Upper lobe of left lung (tissue), 6 donors: ENCODE results near the gene CIPC. TPM values are rescaled to one million over a fixed set of nuclear protein-coding genes. Genes with fewer than 3 reads are reported as not detected.

Source experiments
- ATAC-seq, 2 donors: fragments of 200-7000 bp; cut with Tn5 transposase; one replicate each; pipeline ENCODE4 v1.9.1; 2022; ENCODE audit warnings: mild to moderate bottlenecking in 2 of 2, moderate library complexity in 2 of 2; ENCODE audit not compliant: low FRiP score in 2 of 2
- DNase-seq, 2 donors: peaks; one replicate each; pipeline ENCODE4 v3.0.0-alpha.2; 2019 to 2020
- H3K27ac ChIP-seq, 4 donors: fragments of 200-600 bp; sonication (generic); one replicate each; pipeline ENCODE4 v1.5.1; 2016 to 2019
- H3K27me3 ChIP-seq, 4 donors: fragments of 200-600 bp; sonication (generic); one replicate each; pipeline ENCODE4 v1.5.1; 2017 to 2019
- H3K36me3 ChIP-seq, 4 donors: fragments of 200-600 bp; sonication (generic); one replicate each; pipeline ENCODE4 v1.5.1; 2016 to 2019
- H3K4me1 ChIP-seq, 4 donors: fragments of 200-600 bp; sonication (generic); one replicate each; pipeline ENCODE4 v1.5.1; 2018 to 2019
- H3K4me3 ChIP-seq, 4 donors: fragments of 200-600 bp; sonication (generic); one replicate each; pipeline ENCODE4 v1.5.1; 2017 to 2019; ENCODE audit warnings: mild to moderate bottlenecking in 2 of 4, moderate library complexity in 1 of 4
- H3K9me3 ChIP-seq, 4 donors: fragments of 200-600 bp; sonication (generic); one replicate each; pipeline ENCODE4 v1.5.1; 2018 to 2019
- CTCF ChIP-seq, 6 experiments: fragments of 450-650 bp in 4 of 6; fragments of 200-600 bp in 2 of 6; sonication (generic) in 2 of 6; IDR thresholded peaks; one replicate each; pipeline ENCODE4 v1.5.1; 2016 to 2019; ENCODE audit warnings: antibody characterized with exemption in 6 of 6
- EP300 ChIP-seq, 4 donors: sonication (generic); formaldehyde crosslinking; IDR thresholded peaks; one replicate each; pipeline ENCODE4 v1.5.1; 2017; ENCODE audit warnings: antibody characterized with exemption in 4 of 4, control low read depth in 2 of 4
- POLR2A ChIP-seq, 4 donors: fragments of 450-650 bp; IDR thresholded peaks; one replicate each; pipeline ENCODE4 v1.5.1; 2016 to 2017; ENCODE audit warnings: antibody characterized with exemption in 4 of 4, mild to moderate bottlenecking in 2 of 4
- POLR2AphosphoS5 ChIP-seq, 2 donors: sonication (generic); formaldehyde crosslinking; IDR thresholded peaks; one replicate each; pipeline ENCODE4 v1.5.1; 2017; ENCODE audit warnings: antibody characterized with exemption in 2 of 2
- WGBS, 2 donors: methylation state at CpG; one replicate each; pipeline ENCODE4 v1.1.5; 2017 to 2018; 5-methylcytosine and 5-hydroxymethylcytosine counted together
- total RNA-seq, 6 donors: library from RNA; depleted of rRNA in 4 of 6; stranded (reverse); fragments of >200 nt in 4 of 6; gene quantifications; one replicate each; pipeline versions ENCODE4 v1.1.0 to v1.2.1, GENCODE V29; 2016 to 2021
- donor health status: DM: no; HTN: no; CAD: no; lungs with moderate emphysema.
- donor health status: DM: no; HTN: yes; CAD: no; lungs with severe emphysema.

Gene CIPC
- total RNA-seq, 6 donors from 2014 or later, result 25.1 to 42.4 (median 32.7) TPM

- Histone ChIP-seq H3K36me3 (no peaks in the 10 kb centered on the region), H3K4me3 (peak overlapping the region in 1 of 4 donors; percentile 10), H3K27me3 (peaks cover 0 to 39% (median 19%) of the 10 kb centered on the region in 4 donors), H3K27ac (no peak overlapping the region), H3K9me3 (no peaks in the 10 kb centered on the region), H3K4me1 (peaks cover 24 to 31% (median 25%) of the 10 kb centered on the region in 4 donors)
- TF ChIP-seq EP300 (IDR thresholded peaks at IDR 0.05) (no peak), CTCF (IDR thresholded peaks at IDR 0.05) (peak in 3 of 6 experiments; percentile 7 to 41 (median 27))
- DNase-seq, result peak in 1 of 2 donors; percentile 85
- peak; percentile 5 to 27 for ATAC-seq
- 3 to 6% methylated on average over 13 to 48 of the region's 52 CpGs for WGBS, 2 donors
Measured at GRCh38 chr14:77139540-77140358, 41.7 kb downstream of the CIPC start.

GRCh38 chr14:77140359-77141213 is 42.5 kb downstream of the CIPC start:
- H3K4me1 ChIP-seq, result peaks cover 24 to 31% (median 25%) of the 10 kb centered on the region in 4 donors
- no peak for ATAC-seq
- H3K4me3 ChIP-seq, result peak overlapping the region in 3 of 4 donors; percentile 30 to 47 (median 33)
- TF ChIP-seq CTCF (IDR thresholded peaks at IDR 0.05), result no peak
- no peak for TF ChIP-seq EP300 (IDR thresholded peaks at IDR 0.05)
- no peak for TF ChIP-seq POLR2A (IDR thresholded peaks at IDR 0.05)
- H3K27ac ChIP-seq, result no peak overlapping the region
- WGBS, 2 donors, result 2% methylated on average over 11 to 50 of the region's 67 CpGs
- no peaks in the 10 kb centered on the region for H3K36me3 ChIP-seq
- H3K27me3 ChIP-seq, result peaks cover 0 to 39% (median 19%) of the 10 kb centered on the region in 4 donors
- peak in 1 of 2 donors; percentile 61 for DNase-seq
- H3K9me3 ChIP-seq, result no peaks in the 10 kb centered on the region

GRCh38 chr14:77141214-77142004 is 43.4 kb downstream of the CIPC start, which contains the start of gene ZDHHC22:
Gene ZDHHC22, minus strand, starts transcription at chr14:77141791. Its CDS starts 2,053 bp downstream, at chr14:77139738.
- TF ChIP-seq CTCF (IDR thresholded peaks at IDR 0.05) (peak in 5 of 6 experiments; percentile 22 to 57 (median 25)), POLR2AphosphoS5 (IDR thresholded peaks at IDR 0.05) (no peak), EP300 (IDR thresholded peaks at IDR 0.05) (no peak)
- H3K27ac ChIP-seq, result no peak within 1 kb of the TSS
- peaks cover 0 to 39% (median 19%) of the 10 kb centered on the region in 4 donors for H3K27me3 ChIP-seq
- DNase-seq, result peak in 1 of 2 donors; percentile 85
- H3K4me1 ChIP-seq, result peaks cover 24 to 31% (median 25%) of the 10 kb centered on the region in 4 donors
- 0 to 4% methylated on average over 8 to 44 of the region's 77 CpGs for whole genome bisulfite sequencing, 2 donors
- peak within 1 kb of the TSS in 3 of 4 donors; percentile 30 to 47 (median 33) for H3K4me3 ChIP-seq
- no peaks in the 10 kb centered on the region for H3K36me3 ChIP-seq
- peak in 1 of 2 donors; percentile 17 for ATAC-seq
- no peaks in the 10 kb centered on the region for H3K9me3 ChIP-seq

- H3K27me3 ChIP-seq, result peaks cover 0 to 39% (median 19%) of the 10 kb centered on the region in 4 donors
- DNase-seq, result no peak
- H3K27ac ChIP-seq, result no peak overlapping the region
- H3K4me3 ChIP-seq, result no peak overlapping the region
- no peak for TF ChIP-seq EP300 (IDR thresholded peaks at IDR 0.05)
- TF ChIP-seq POLR2AphosphoS5 (IDR thresholded peaks at IDR 0.05), result no peak
- no peak for TF ChIP-seq CTCF (IDR thresholded peaks at IDR 0.05)
- TF ChIP-seq POLR2A (IDR thresholded peaks at IDR 0.05), result no peak
- no peak for ATAC-seq
- WGBS, 2 donors, result 9 to 12% methylated on average over 7 to 9 of the region's 9 CpGs
- H3K4me1 ChIP-seq, result peaks cover 24 to 31% (median 25%) of the 10 kb centered on the region in 4 donors
- no peaks in the 10 kb centered on the region for H3K9me3 ChIP-seq
- H3K36me3 ChIP-seq, result no peaks in the 10 kb centered on the region
Measured at GRCh38 chr14:77142005-77142800, 44.1 kb downstream of the CIPC start.
